ENCODE data around the gene OLFML1.

OLFML1 gene

GRCh38 chr11:7480113-7480512 is 5.2 kb upstream of the OLFML1 start:
- no peak for DNase-seq (ENCODE audit: low read depth)

GRCh38 chr11:7484131-7484530 is 1.2 kb upstream of the OLFML1 start:
- DNase-seq (ENCODE audit: low read depth), result no peak

GRCh38 chr11:7484645-7485044 is 661 bp upstream of the OLFML1 start:
- no peak for DNase-seq (ENCODE audit: low read depth)

- no peak for DNase-seq (ENCODE audit: low read depth)
These were observed 933 bp downstream of the OLFML1 start for GRCh38 chr11:7486098-7486780.

- no peak for DNase-seq (ENCODE audit: low read depth)
These were observed 1.5 kb downstream of the OLFML1 start for GRCh38 chr11:7486781-7487140.

- DNase-seq (ENCODE audit: low read depth), result no peak
These were observed 2.1 kb downstream of the OLFML1 start for GRCh38 chr11:7487360-7487759.

GRCh38 chr11:7488681-7489080 is 3.4 kb downstream of the OLFML1 start:
- no peak for DNase-seq (ENCODE audit: low read depth)

- no peak for DNase-seq (ENCODE audit: low read depth)
These were observed 4.1 kb downstream of the OLFML1 start for GRCh38 chr11:7489376-7489775.

- no peak for DNase-seq (ENCODE audit: low read depth)
These were observed 4.7 kb downstream of the OLFML1 start for GRCh38 chr11:7490054-7490453.

- DNase-seq (ENCODE audit: low read depth), result no peak
These were observed 5.2 kb downstream of the OLFML1 start for GRCh38 chr11:7490535-7490934.

- no peak for DNase-seq (ENCODE audit: low read depth)
These were observed 6.9 kb downstream of the OLFML1 start for GRCh38 chr11:7492253-7492652.

GRCh38 chr11:7493670-7494069 is 8.4 kb downstream of the OLFML1 start:
- DNase-seq (ENCODE audit: low read depth), result no peak

GRCh38 chr11:7494086-7494745 is 8.9 kb downstream of the OLFML1 start:
- no peak for DNase-seq (ENCODE audit: low read depth)

GRCh38 chr11:7495882-7496551 is 10.7 kb downstream of the OLFML1 start:
- no peak for DNase-seq (ENCODE audit: low read depth)

GRCh38 chr11:7498193-7498592 is 12.9 kb downstream of the OLFML1 start:
- DNase-seq (ENCODE audit: low read depth), result no peak

- no peak for DNase-seq (ENCODE audit: low read depth)
These were observed 13.8 kb downstream of the OLFML1 start for GRCh38 chr11:7499081-7499480.

- no peak for DNase-seq (ENCODE audit: low read depth)
These were observed 14.9 kb downstream of the OLFML1 start for GRCh38 chr11:7500251-7500650.

GRCh38 chr11:7501251-7501650 is 15.9 kb downstream of the OLFML1 start:
- no peak for DNase-seq (ENCODE audit: low read depth)

GRCh38 chr11:7501894-7502293 is 16.6 kb downstream of the OLFML1 start:
- no peak for DNase-seq (ENCODE audit: low read depth)

GRCh38 chr11:7506243-7506642 is 20.9 kb downstream of the OLFML1 start:
- no peak for DNase-seq (ENCODE audit: low read depth)

- no peak for DNase-seq (ENCODE audit: low read depth)
These were observed 22.8 kb downstream of the OLFML1 start for GRCh38 chr11:7508087-7508486.

- DNase-seq (ENCODE audit: low read depth), result no peak
These were observed 24.7 kb downstream of the OLFML1 start for GRCh38 chr11:7509966-7510365.

- DNase-seq (ENCODE audit: low read depth), result no peak
These were observed 26.1 kb downstream of the OLFML1 start for GRCh38 chr11:7511401-7511800.

All from activated T-helper 1 cell treated with Interleukin-2 at 50 U/mL for 16 hours (primary cell).